GM06990 (cell line): Measurements from ENCODE around the gene GRAMD1C.

ENCODE experiments used
- DNase-seq: peaks from one replicate; pipeline ENCODE4 v3.0.0-alpha.2; 2011; ENCODE audit not compliant: insufficient read length; ENCODE audit errors: extremely low read depth
- H3K27me3 ChIP-seq: replicated peaks from 2 replicates; pipeline ENCODE4 v1.6.0; 2011; ENCODE audit warnings: low read length; ENCODE audit not compliant: control insufficient read depth, insufficient read depth
- H3K36me3 ChIP-seq: 2 replicates; pipeline ENCODE4 v1.5.1; 2011; ENCODE audit warnings: low read length; ENCODE audit not compliant: control insufficient read depth, insufficient read depth
- H3K4me3 ChIP-seq: replicated peaks from 2 replicates; pipeline ENCODE4 v1.5.1; 2011; ENCODE audit warnings: low read depth, mild to moderate bottlenecking, control low read depth, low read length
- TF ChIP-seq, protein P1 (sequence below): IDR thresholded peaks from 2 replicates; pipeline ENCODE4 v1.5.1; 2011; ENCODE audit warnings: low read length, control low read depth, mild to moderate bottlenecking, inconsistent platforms; ENCODE audit not compliant: insufficient read depth, poor library complexity, severe bottlenecking

GRAMD1C gene

DNA sequence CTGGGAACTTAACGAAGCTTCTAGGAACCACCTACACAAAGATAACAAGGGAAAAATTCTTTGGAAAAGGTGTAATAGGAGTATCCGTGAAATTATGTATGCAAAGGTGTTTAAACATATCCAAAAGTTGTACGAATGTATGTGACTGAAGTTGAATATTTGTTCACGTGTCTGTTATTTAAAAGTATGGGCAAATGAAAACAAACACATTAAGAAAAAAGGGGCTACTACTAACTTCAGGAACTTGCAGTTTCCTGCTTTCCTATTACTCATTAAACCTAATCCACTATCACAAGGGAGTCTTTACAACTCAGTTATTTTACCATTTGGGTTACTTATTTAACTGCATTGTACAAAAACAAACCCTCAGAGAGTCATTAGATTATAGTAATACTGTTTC is 33.9 kb upstream of the GRAMD1C start:
- TF ChIP-seq, protein P1, sequence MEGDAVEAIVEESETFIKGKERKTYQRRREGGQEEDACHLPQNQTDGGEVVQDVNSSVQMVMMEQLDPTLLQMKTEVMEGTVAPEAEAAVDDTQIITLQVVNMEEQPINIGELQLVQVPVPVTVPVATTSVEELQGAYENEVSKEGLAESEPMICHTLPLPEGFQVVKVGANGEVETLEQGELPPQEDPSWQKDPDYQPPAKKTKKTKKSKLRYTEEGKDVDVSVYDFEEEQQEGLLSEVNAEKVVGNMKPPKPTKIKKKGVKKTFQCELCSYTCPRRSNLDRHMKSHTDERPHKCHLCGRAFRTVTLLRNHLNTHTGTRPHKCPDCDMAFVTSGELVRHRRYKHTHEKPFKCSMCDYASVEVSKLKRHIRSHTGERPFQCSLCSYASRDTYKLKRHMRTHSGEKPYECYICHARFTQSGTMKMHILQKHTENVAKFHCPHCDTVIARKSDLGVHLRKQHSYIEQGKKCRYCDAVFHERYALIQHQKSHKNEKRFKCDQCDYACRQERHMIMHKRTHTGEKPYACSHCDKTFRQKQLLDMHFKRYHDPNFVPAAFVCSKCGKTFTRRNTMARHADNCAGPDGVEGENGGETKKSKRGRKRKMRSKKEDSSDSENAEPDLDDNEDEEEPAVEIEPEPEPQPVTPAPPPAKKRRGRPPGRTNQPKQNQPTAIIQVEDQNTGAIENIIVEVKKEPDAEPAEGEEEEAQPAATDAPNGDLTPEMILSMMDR = no peak
- Histone ChIP-seq H3K27me3 (no peaks in the 10 kb centered on the region), H3K36me3 (peaks cover 3% of the 10 kb centered on the region), H3K4me3 (no peak overlapping the region)
- DNase-seq = no peak

DNA sequence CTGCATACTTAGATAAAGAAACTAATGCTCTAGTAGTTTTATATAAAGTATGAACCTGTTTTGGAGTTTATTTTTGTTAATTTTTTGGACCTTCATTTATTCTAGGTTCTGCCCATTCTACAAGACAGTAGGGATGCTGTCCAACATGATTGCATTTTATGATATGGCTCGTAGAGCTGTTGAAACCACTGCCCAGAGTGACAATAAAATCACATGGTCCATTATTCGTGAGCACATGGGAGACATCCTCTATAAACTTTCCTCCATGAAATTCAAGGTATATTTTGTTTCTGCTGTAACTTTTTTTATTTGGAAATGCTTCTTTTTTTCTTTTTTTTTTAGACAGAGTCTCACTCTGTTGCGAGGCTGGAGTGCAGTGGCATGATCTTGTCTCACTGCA is 33.3 kb upstream of the GRAMD1C start:
- TF ChIP-seq, protein P1 = no peak
- no peak for DNase-seq
- Histone ChIP-seq H3K27me3 (no peaks in the 10 kb centered on the region), H3K36me3 (peaks cover 3% of the 10 kb centered on the region), H3K4me3 (no peak overlapping the region)

DNA sequence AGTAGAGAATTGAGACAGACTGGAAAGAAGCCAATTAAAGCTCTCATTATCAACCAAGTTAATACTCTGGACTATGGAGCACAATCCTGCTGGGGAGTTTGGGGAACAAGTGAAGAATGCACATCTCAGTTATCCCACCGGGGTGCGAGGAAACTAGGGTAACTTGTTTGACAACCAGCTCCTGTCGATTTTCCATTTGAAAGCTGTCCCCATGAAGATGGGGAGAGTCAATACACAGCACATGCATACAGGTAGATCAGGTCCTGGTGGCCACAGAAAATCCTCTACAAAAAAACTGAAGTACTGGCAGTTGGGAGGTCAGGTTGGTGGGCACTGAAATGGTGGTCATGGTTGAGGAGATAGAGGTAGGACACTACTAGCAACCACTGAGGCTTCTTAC is 25.7 kb upstream of the GRAMD1C start:
- TF ChIP-seq, protein P1 = no peak
- DNase-seq = no peak
- H3K27me3 ChIP-seq = no peaks in the 10 kb centered on the region
- H3K4me3 ChIP-seq = no peak overlapping the region
- no peaks in the 10 kb centered on the region for H3K36me3 ChIP-seq

DNA sequence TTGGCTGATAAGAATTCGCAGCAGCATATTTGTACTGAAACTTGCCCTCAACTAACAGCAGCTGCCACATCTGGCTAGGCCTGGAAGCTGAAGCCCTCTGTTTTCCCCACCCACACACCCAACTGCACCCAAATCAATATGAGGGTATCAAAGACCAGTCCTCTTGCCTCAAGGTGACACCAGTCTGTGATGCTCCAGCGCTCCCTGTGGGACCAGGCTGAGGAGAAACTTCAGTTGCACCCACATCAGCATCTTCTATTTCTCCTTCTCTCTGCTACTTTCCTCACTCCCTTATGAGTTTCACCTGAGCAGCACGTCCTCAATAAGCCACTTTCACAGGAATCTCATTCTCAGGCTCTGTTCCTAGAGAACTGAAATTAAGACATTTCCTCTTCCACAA is 18.7 kb upstream of the GRAMD1C start:
- TF ChIP-seq, protein P1 = no peak
- Histone ChIP-seq H3K36me3 (no peaks in the 10 kb centered on the region), H3K27me3 (no peaks in the 10 kb centered on the region), H3K4me3 (no peak overlapping the region)
- DNase-seq = no peak

DNA sequence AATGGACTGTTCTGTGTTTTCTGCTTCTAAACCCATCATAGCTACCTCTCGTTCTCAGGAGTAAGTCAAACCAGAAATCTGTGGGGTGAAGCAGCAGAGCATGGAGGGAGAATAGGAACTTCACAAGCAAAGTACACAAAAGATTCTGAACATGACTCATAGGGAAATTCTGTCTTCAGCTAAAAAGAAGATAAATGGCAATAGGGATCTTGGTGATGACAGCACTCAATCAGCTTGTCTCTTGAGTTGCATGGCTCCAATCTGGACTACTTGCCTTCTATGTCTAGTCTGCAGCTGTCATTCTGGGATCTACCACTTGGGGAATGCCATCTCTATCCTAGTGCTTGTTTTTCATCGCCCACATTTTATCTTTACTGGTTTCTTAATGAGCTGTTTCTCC is 13.5 kb upstream of the GRAMD1C start:
- Histone ChIP-seq H3K36me3 (no peaks in the 10 kb centered on the region), H3K27me3 (no peaks in the 10 kb centered on the region), H3K4me3 (no peak overlapping the region)
- peak; percentile 69 for DNase-seq
- TF ChIP-seq, protein P1 = peak; percentile 31

DNA sequence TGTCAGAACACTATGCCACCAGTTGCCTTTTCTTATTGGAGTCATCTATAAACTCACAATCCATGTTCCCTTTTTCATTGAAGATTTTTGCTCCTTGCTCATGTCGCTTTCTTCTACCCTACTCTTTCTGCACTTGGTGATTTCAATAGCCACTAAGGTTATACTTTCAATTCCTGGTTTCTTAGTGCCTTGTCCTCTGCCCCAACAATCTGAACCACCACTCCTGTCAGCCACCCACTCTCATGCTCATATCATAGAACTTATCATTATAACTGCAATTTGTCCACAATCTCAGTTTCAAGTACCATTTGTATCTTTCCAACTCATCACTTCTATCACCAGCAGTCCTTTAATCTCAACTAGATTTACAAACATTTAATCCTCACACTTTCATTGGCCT is 10.0 kb upstream of the GRAMD1C start:
- TF ChIP-seq, protein P1 = no peak
- no peak overlapping the region for H3K4me3 ChIP-seq
- DNase-seq = no peak
- no peaks in the 10 kb centered on the region for H3K36me3 ChIP-seq
- H3K27me3 ChIP-seq = no peaks in the 10 kb centered on the region
